ENCODE results near the gene SLIT3.

GRCh38 chr5:169048181-169049125 lies 252.5 kb downstream of the SLIT3 start:
- TF ChIP-seq, protein P1, sequence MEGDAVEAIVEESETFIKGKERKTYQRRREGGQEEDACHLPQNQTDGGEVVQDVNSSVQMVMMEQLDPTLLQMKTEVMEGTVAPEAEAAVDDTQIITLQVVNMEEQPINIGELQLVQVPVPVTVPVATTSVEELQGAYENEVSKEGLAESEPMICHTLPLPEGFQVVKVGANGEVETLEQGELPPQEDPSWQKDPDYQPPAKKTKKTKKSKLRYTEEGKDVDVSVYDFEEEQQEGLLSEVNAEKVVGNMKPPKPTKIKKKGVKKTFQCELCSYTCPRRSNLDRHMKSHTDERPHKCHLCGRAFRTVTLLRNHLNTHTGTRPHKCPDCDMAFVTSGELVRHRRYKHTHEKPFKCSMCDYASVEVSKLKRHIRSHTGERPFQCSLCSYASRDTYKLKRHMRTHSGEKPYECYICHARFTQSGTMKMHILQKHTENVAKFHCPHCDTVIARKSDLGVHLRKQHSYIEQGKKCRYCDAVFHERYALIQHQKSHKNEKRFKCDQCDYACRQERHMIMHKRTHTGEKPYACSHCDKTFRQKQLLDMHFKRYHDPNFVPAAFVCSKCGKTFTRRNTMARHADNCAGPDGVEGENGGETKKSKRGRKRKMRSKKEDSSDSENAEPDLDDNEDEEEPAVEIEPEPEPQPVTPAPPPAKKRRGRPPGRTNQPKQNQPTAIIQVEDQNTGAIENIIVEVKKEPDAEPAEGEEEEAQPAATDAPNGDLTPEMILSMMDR (IDR thresholded peaks at IDR 0.05), result no peak
- TF ChIP-seq POLR2A (IDR thresholded peaks at IDR 0.05), result no peak
